NB4 (cell line): Measurements from ENCODE around the gene GNRHR.

Source experiments
- MYC ChIP-seq: IDR thresholded peaks from 2 replicates; pipeline ENCODE4 v1.6.1; 2011; ENCODE audit warnings: low read depth, low read length
- POLR2A ChIP-seq: IDR thresholded peaks from 2 replicates; pipeline ENCODE4 v1.6.1; 2011; ENCODE audit warnings: mild to moderate bottlenecking; ENCODE audit not compliant: insufficient read length; ENCODE audit errors: extremely low read depth
- TF ChIP-seq, protein P1 (sequence below): IDR thresholded peaks from one replicate; pipeline ENCODE4 v1.5.1; 2012; ENCODE audit warnings: low read depth, low read length
- TF ChIP-seq, protein P2 (sequence below): IDR thresholded peaks from 2 replicates; pipeline ENCODE4 v1.6.1; 2011; ENCODE audit warnings: low read depth, low read length

DNA sequence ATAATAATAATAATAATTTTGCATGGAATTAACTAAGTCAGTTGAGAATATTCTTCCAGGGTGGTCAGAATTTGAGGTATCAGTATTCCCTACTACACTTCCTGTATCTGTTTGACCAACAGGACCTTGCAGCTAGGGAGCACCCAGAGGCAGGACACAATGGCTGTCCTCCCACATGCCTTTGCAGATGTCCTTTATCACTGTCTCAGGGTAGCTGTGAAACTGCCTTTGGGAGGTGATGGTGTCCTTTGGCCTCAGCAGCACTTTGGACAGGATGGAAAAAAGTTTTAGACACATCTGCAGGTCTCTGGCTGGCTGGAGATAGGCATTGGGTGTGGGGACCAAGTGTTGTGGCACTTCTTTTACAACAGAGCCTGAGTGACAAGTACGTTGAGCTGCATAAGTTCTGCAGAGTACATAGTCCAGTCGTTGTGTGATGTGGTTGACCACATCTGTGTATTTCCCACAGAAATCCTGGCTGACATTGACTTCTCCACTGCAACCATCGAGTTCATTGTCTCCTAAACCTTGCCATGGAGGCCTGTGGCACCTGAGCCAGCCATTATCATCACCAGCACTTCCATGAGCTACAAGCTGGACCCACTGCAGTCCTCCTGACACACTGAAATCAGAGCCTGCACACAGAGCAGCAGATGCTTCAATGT lies 34.1 kb downstream of the GNRHR start:
- TF ChIP-seq, protein P1, sequence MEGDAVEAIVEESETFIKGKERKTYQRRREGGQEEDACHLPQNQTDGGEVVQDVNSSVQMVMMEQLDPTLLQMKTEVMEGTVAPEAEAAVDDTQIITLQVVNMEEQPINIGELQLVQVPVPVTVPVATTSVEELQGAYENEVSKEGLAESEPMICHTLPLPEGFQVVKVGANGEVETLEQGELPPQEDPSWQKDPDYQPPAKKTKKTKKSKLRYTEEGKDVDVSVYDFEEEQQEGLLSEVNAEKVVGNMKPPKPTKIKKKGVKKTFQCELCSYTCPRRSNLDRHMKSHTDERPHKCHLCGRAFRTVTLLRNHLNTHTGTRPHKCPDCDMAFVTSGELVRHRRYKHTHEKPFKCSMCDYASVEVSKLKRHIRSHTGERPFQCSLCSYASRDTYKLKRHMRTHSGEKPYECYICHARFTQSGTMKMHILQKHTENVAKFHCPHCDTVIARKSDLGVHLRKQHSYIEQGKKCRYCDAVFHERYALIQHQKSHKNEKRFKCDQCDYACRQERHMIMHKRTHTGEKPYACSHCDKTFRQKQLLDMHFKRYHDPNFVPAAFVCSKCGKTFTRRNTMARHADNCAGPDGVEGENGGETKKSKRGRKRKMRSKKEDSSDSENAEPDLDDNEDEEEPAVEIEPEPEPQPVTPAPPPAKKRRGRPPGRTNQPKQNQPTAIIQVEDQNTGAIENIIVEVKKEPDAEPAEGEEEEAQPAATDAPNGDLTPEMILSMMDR: no peak
- no peak for TF ChIP-seq POLR2A
- TF ChIP-seq, protein P2, sequence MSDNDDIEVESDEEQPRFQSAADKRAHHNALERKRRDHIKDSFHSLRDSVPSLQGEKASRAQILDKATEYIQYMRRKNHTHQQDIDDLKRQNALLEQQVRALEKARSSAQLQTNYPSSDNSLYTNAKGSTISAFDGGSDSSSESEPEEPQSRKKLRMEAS: no peak
- TF ChIP-seq MYC: no peak
